ENCODE data around the gene SLX9. TPM values are rescaled to one million over a fixed set of nuclear protein-coding genes. Genes with fewer than 3 reads are reported as not detected.

The SLX9 gene
- total RNA-seq, 6 experiments from 2014 or later = 27.7 to 34.7 (median 31.5) TPM

- Mint-ChIP-seq H3K27ac (no peak overlapping the region), H3K36me3 (ENCODE audit: low read depth) (no peaks in the 10 kb centered on the region), H3K4me1 (ENCODE audit: low read depth) (no peaks in the 10 kb centered on the region), H3K9me3 (no peaks in the 10 kb centered on the region), H3K27me3 (ENCODE audit: insufficient read depth) (peaks cover 11% of the 10 kb centered on the region), H3K4me3 (no peak overlapping the region)
- no peak for TF ChIP-seq CTCF (IDR thresholded peaks at IDR 0.05)
- no peak for DNase-seq
Observed at GRCh38 chr21:44994047-44994694, 54.3 kb downstream of the SLX9 start.

- H3K4me3 Mint-ChIP-seq = no peak overlapping the region
- no peak for TF ChIP-seq CTCF (IDR thresholded peaks at IDR 0.05)
- H3K27ac Mint-ChIP-seq = no peak overlapping the region
- H3K9me3 Mint-ChIP-seq = no peaks in the 10 kb centered on the region
- H3K4me1 Mint-ChIP-seq (ENCODE audit: low read depth) = no peaks in the 10 kb centered on the region
- H3K27me3 Mint-ChIP-seq (ENCODE audit: insufficient read depth) = peaks cover 11% of the 10 kb centered on the region
- no peaks in the 10 kb centered on the region for H3K36me3 Mint-ChIP-seq (ENCODE audit: low read depth)
- DNase-seq = no peak
Observed at GRCh38 chr21:44994695-44995342, 55.0 kb downstream of the SLX9 start.

GRCh38 chr21:44995343-44995941 is 55.6 kb downstream of the SLX9 start:
- DNase-seq = no peak
- Mint-ChIP-seq H3K27ac (no peak overlapping the region), H3K9me3 (no peaks in the 10 kb centered on the region)

GRCh38 chr21:44996096-44996495 is 56.3 kb downstream of the SLX9 start:
- Mint-ChIP-seq H3K9me3 (no peaks in the 10 kb centered on the region), H3K27ac (no peak overlapping the region), H3K4me3 (no peak overlapping the region), H3K27me3 (ENCODE audit: insufficient read depth) (peaks cover 9% of the 10 kb centered on the region), H3K36me3 (ENCODE audit: low read depth) (no peaks in the 10 kb centered on the region), H3K4me1 (ENCODE audit: low read depth) (no peaks in the 10 kb centered on the region)
- no peak for DNase-seq
- TF ChIP-seq CTCF (IDR thresholded peaks at IDR 0.05) = no peak

More at GRCh38 chr21:44995343-44995941, 55.6 kb downstream of the SLX9 start:
- Mint-ChIP-seq H3K27me3 (ENCODE audit: insufficient read depth) (peaks cover 11% of the 10 kb centered on the region), H3K4me3 (no peak overlapping the region), H3K36me3 (ENCODE audit: low read depth) (no peaks in the 10 kb centered on the region), H3K4me1 (ENCODE audit: low read depth) (no peaks in the 10 kb centered on the region)
- no peak for TF ChIP-seq CTCF (IDR thresholded peaks at IDR 0.05)

- no peaks in the 10 kb centered on the region for H3K9me3 Mint-ChIP-seq
- TF ChIP-seq CTCF (IDR thresholded peaks at IDR 0.05) = no peak
- no peaks in the 10 kb centered on the region for H3K4me1 Mint-ChIP-seq (ENCODE audit: low read depth)
- H3K27ac Mint-ChIP-seq = no peak overlapping the region
- no peak overlapping the region for H3K4me3 Mint-ChIP-seq
- DNase-seq = no peak
- H3K36me3 Mint-ChIP-seq (ENCODE audit: low read depth) = no peaks in the 10 kb centered on the region
- peaks cover 7% of the 10 kb centered on the region for H3K27me3 Mint-ChIP-seq (ENCODE audit: insufficient read depth)
Observed at GRCh38 chr21:44996501-44996921, 56.7 kb downstream of the SLX9 start.

Data from HFFc6 (cell line).